A673 (cell line): Measurements from ENCODE around the gene CD6. TPM values are rescaled to one million over a fixed set of nuclear protein-coding genes. Genes with fewer than 3 reads are reported as not detected.

Source experiments
- BruUV-seq: library from RNA; stranded (reverse); fragments of 400-500 nt; replicated peaks from 2 replicates; lab custom pipeline; 2021; lab: Mats Ljungman, UMichigan
- CTCF ChIA-PET: fragments of 300-600 bp; sonication (Branson Sonifier 250); formaldehyde crosslinking; loops from one replicate; lab custom pipeline; 2022; ENCODE audit warnings: antibody characterized with exemption; lab: Charles Lee
- POLR2A ChIA-PET: fragments of 300-600 bp; sonication (Branson Sonifier 250); formaldehyde crosslinking; loops from one replicate; lab custom pipeline; 2022; ENCODE audit warnings: antibody characterized with exemption; ENCODE audit not compliant: low non-redundant PET; lab: Charles Lee
- DNase-seq: peaks from one replicate; pipeline ENCODE4 v3.0.0-alpha.2; 2015; ENCODE audit warnings: low spot score
- H3K27ac ChIP-seq: fragments of 200-600 bp; sonication (generic); 2 replicates; pipeline ENCODE4 v1.5.1; 2016; ENCODE audit warnings: mixed run types, low read depth, mild to moderate bottlenecking, mixed read lengths, antibody characterized with exemption, low read length; ENCODE audit not compliant: poor library complexity, severe bottlenecking
- H3K27me3 ChIP-seq: fragments of 200-600 bp; sonication (generic); replicated peaks from 2 replicates; pipeline ENCODE4 v1.6.1; 2017; ENCODE audit warnings: mixed run types, low read depth, mild to moderate bottlenecking, mixed read lengths, antibody characterized with exemption, low read length; ENCODE audit not compliant: insufficient read depth, poor library complexity
- H3K36me3 ChIP-seq: fragments of 200-600 bp; sonication (generic); 2 replicates; pipeline ENCODE4 v1.6.1; 2016; ENCODE audit warnings: mixed run types, mild to moderate bottlenecking, mixed read lengths, antibody characterized with exemption, low read length; ENCODE audit not compliant: insufficient read depth, poor library complexity, severe bottlenecking
- H3K4me1 ChIP-seq: fragments of 200-600 bp; sonication (generic); 2 replicates; pipeline ENCODE4 v1.6.1; 2017; ENCODE audit warnings: mixed run types, mild to moderate bottlenecking, mixed read lengths, antibody characterized with exemption, low read length; ENCODE audit not compliant: insufficient read depth, poor library complexity, severe bottlenecking
- H3K4me3 ChIP-seq: fragments of 200-600 bp; sonication (generic); 2 replicates; pipeline ENCODE4 v1.5.1; 2016; ENCODE audit warnings: low read depth, mixed run types, mild to moderate bottlenecking, mixed read lengths, low read length; ENCODE audit not compliant: poor library complexity, severe bottlenecking
- H3K9me3 ChIP-seq: fragments of 200-600 bp; sonication (generic); 2 replicates; pipeline ENCODE4 v1.6.1; 2016; ENCODE audit warnings: mixed run types, low read depth, mild to moderate bottlenecking, mixed read lengths, antibody characterized with exemption, low read length; ENCODE audit not compliant: poor library complexity, severe bottlenecking
- CTCF ChIP-seq: fragments of 300-800, 200-600 bp; sonication (generic); conservative IDR thresholded peaks from 2 replicates; pipeline ENCODE4 v1.5.1; 2017; ENCODE audit warnings: low read depth, mild to moderate bottlenecking, antibody characterized with exemption, low read length, moderate library complexity, mixed read lengths
- EZH2 ChIP-seq: fragments of 200-600 bp; sonication (generic); IDR thresholded peaks from 2 replicates; pipeline ENCODE4 v1.6.1; 2017; ENCODE audit warnings: borderline replicate concordance, low read depth, mild to moderate bottlenecking, mixed read lengths, antibody characterized with exemption, low read length; ENCODE audit not compliant: poor library complexity, severe bottlenecking
- intact Hi-C: fragments of 100-400 bp; cut with micrococcal nuclease; formaldehyde crosslinking; loops from one replicate; pipeline ENCODE4 v1.10.0; 2022; ENCODE audit not compliant: unreplicated experiment
- total RNA-seq: library from RNA; stranded (reverse); gene quantifications from 2 replicates; pipeline ENCODE4 v1.2.3, GENCODE V29; 2021

Gene CD6
- total RNA-seq, 1 experiment from 2014 or later: not detected

- DNase-seq: no peak
- ChIA-PET CTCF (interaction anchor here (0.5 kb wide), 1 partner anchor 8 kb away, joined by 6 read pairs; no protein-coding TSS in a partner anchor), POLR2A (no interaction called here)
- Histone ChIP-seq H3K36me3 (peaks cover 27% of the 10 kb centered on the region), H3K4me3 (no peak overlapping the region), H3K27me3 (no peaks in the 10 kb centered on the region), H3K4me1 (peaks cover 20% of the 10 kb centered on the region), H3K27ac (no peak overlapping the region), H3K9me3 (no peaks in the 10 kb centered on the region)
- intact Hi-C loops: no loop called here
- TF ChIP-seq EZH2: no peak
- no peak for TF ChIP-seq CTCF
- BruUV-seq: no TSS peak
Measured at GRCh38 chr11:60927061-60927592, 44.4 kb upstream of the CD6 start.

- intact Hi-C loops: no loop called here
- Histone ChIP-seq H3K27me3 (no peaks in the 10 kb centered on the region), H3K9me3 (no peaks in the 10 kb centered on the region), H3K27ac (no peak overlapping the region), H3K4me3 (no peak overlapping the region), H3K4me1 (peaks cover 20% of the 10 kb centered on the region), H3K36me3 (peaks cover 27% of the 10 kb centered on the region)
- TF ChIP-seq CTCF (no peak), EZH2 (no peak)
- ChIA-PET POLR2A (no interaction called here), CTCF (no interaction called here)
- no TSS peak for BruUV-seq
- no peak for DNase-seq
Measured at GRCh38 chr11:60927600-60927999, 43.9 kb upstream of the CD6 start.

GRCh38 chr11:60928563-60929001 lies 42.9 kb upstream of the CD6 start:
- H3K9me3 ChIP-seq: no peaks in the 10 kb centered on the region
- no peak overlapping the region for H3K4me3 ChIP-seq
- H3K36me3 ChIP-seq: peaks cover 27% of the 10 kb centered on the region
- no peaks in the 10 kb centered on the region for H3K27me3 ChIP-seq
- no peak overlapping the region for H3K27ac ChIP-seq
- CTCF ChIA-PET: no interaction called here
- POLR2A ChIA-PET: no interaction called here
- H3K4me1 ChIP-seq: peaks cover 17% of the 10 kb centered on the region
- no TSS peak for BruUV-seq
- intact Hi-C loops: no loop called here
- TF ChIP-seq EZH2 (no peak), CTCF (no peak)
- no peak for DNase-seq
